Measurements from ENCODE around the gene STAP1. TPM values are rescaled to one million over a fixed set of nuclear protein-coding genes. Genes with fewer than 3 reads are reported as not detected.

STAP1 gene
- total RNA-seq, 2 donors from 2014 or later = not detected

GRCh38 chr4:67584496-67584895, 26.0 kb downstream of the STAP1 start:
- no peak for ATAC-seq
- no peak overlapping the region for H3K27ac ChIP-seq
- H3K27me3 ChIP-seq = no peaks in the 10 kb centered on the region
- H3K4me1 ChIP-seq = peaks cover 22% of the 10 kb centered on the region
- TF ChIP-seq POLR2A (IDR thresholded peaks at IDR 0.05) = no peak
- TF ChIP-seq, protein P1, sequence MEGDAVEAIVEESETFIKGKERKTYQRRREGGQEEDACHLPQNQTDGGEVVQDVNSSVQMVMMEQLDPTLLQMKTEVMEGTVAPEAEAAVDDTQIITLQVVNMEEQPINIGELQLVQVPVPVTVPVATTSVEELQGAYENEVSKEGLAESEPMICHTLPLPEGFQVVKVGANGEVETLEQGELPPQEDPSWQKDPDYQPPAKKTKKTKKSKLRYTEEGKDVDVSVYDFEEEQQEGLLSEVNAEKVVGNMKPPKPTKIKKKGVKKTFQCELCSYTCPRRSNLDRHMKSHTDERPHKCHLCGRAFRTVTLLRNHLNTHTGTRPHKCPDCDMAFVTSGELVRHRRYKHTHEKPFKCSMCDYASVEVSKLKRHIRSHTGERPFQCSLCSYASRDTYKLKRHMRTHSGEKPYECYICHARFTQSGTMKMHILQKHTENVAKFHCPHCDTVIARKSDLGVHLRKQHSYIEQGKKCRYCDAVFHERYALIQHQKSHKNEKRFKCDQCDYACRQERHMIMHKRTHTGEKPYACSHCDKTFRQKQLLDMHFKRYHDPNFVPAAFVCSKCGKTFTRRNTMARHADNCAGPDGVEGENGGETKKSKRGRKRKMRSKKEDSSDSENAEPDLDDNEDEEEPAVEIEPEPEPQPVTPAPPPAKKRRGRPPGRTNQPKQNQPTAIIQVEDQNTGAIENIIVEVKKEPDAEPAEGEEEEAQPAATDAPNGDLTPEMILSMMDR (IDR thresholded peaks at IDR 0.05) = no peak
- H3K9me3 ChIP-seq = no peaks in the 10 kb centered on the region
- no peak for DNase-seq
- intact Hi-C loops (cut with DNase I) = no loop called here
- H3K4me3 ChIP-seq = no peak overlapping the region
- no peaks in the 10 kb centered on the region for H3K36me3 ChIP-seq (replicated peaks in 1 of 2; ENCODE audit: insufficient read depth in 1 of 2, low read depth in 2 of 2)

DNA sequence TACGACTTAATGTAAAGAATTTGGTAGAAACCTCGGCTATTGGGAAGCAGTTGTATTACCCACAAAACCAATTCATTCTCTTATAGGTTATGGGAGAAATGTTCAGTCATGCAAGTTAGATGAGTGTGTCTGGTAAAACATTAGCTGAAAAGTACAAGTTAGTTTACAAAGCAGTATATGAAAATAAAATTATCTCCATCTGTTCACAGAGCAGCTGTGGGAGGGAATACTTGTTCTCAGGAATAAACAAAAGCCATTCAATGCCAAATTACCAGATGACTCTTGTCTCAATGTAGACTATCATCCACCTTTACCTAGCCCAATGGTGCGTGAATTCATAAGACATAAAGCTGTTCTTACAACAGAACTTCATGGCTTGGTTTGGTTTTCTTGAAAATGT, 28.6 kb downstream of the STAP1 start:
- Histone ChIP-seq H3K4me1 (peaks cover 22% of the 10 kb centered on the region), H3K36me3 (replicated peaks in 1 of 2; ENCODE audit: insufficient read depth in 1 of 2, low read depth in 2 of 2) (no peaks in the 10 kb centered on the region), H3K4me3 (no peak overlapping the region), H3K27me3 (no peaks in the 10 kb centered on the region), H3K9me3 (no peaks in the 10 kb centered on the region), H3K27ac (peak overlapping the region; percentile 5 to 52 (median 36))
- ATAC-seq (peak; percentile 90), DNase-seq (peak in 2 of 4 donors; percentile 21 to 22)
- 24 to 34% methylated on average over 3 of the region's 3 CpGs for WGBS, 2 donors
- intact Hi-C loops (cut with DNase I) = no loop called here
- no peak for TF ChIP-seq POLR2A (IDR thresholded peaks at IDR 0.05)
- TF ChIP-seq, protein P1 (IDR thresholded peaks at IDR 0.05) = no peak

DNA sequence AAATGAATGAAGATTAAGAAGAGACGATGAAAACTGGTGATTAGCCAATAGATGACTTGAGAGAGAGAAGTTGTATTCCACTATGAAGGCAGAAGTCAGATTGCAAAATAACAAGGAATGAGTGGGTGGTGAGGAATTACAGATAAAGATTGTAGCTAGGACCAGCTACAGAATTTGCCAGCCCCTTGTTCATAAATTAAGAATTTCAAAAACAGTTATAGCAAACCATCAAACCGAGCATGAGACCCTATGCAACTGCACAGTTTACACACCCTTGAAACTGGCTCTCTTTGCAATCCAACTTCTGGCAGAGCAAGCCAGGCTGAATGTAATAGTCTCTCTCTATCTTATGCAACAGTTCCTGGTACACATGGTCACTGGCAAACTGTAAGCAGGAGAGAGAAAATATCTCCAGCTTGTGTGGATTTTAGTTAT, 35.2 kb downstream of the STAP1 start:
- H3K9me3 ChIP-seq = no peaks in the 10 kb centered on the region
- no peaks in the 10 kb centered on the region for H3K36me3 ChIP-seq (replicated peaks in 1 of 2; ENCODE audit: insufficient read depth in 1 of 2, low read depth in 2 of 2)
- H3K4me3 ChIP-seq = no peak overlapping the region
- ATAC-seq (peak; percentile 94), DNase-seq (peak; percentile 19 to 46 (median 33))
- intact Hi-C loops (cut with DNase I) = no loop called here
- peaks cover 17% of the 10 kb centered on the region for H3K4me1 ChIP-seq
- 18 to 30% methylated on average over 2 of the region's 2 CpGs for WGBS, 2 donors
- H3K27ac ChIP-seq = peak overlapping the region in 3 of 4 donors; percentile 16 to 35 (median 28)
- no peaks in the 10 kb centered on the region for H3K27me3 ChIP-seq
- no peak for TF ChIP-seq POLR2A (IDR thresholded peaks at IDR 0.05)
- TF ChIP-seq, protein P1 (IDR thresholded peaks at IDR 0.05) = no peak

DNA sequence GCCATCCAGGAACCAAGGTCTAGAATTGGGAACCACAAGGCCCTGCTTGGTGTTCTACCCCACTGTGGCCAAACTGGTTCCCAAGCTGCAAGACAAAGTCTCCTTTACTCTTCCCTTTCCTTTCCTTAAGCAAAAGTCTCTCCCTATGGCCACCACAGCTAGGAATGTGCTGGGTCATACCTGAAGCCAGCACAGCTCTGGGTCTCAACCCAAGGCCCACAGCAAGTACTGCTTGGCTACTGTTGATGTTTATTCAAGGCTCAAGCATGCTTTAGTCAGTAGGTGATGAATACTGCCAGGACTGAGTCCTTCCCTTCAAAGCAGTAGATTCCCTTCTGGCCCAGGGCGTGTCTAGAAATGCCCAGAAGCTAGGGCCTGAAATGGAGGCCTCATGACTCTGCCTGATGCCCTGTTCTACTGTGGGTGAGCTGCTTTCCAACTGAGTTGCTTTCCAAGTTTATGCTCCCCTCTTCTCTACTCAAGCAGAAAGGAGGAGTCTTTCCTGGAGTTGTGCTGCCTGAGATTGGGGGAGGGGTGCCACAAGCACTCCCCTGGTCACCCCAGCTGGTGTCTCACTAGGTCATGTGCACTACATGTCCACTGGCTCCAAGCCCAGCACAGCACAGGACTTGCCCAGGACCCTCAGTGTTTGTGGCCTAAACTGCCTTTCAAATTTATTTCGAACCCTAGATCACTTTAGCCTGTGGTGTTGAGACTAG, 44.9 kb downstream of the STAP1 start:
- Histone ChIP-seq H3K4me1 (no peaks in the 10 kb centered on the region), H3K36me3 (replicated peaks in 1 of 2; ENCODE audit: insufficient read depth in 1 of 2, low read depth in 2 of 2) (no peaks in the 10 kb centered on the region), H3K27ac (no peak overlapping the region), H3K27me3 (no peaks in the 10 kb centered on the region), H3K4me3 (no peak overlapping the region), H3K9me3 (no peaks in the 10 kb centered on the region)
- WGBS, 2 donors = 100% methylated on average over 1 to 2 of the region's 2 CpGs
- DNase-seq = no peak
- ATAC-seq = no peak
- intact Hi-C loops (cut with DNase I) = no loop called here
- no peak for TF ChIP-seq POLR2A (IDR thresholded peaks at IDR 0.05)
- TF ChIP-seq, protein P1 (IDR thresholded peaks at IDR 0.05) = no peak

- intact Hi-C loops (cut with DNase I) = no loop called here
- Histone ChIP-seq H3K4me1 (no peaks in the 10 kb centered on the region), H3K9me3 (no peaks in the 10 kb centered on the region), H3K4me3 (no peak overlapping the region), H3K36me3 (replicated peaks in 1 of 2; ENCODE audit: insufficient read depth in 1 of 2, low read depth in 2 of 2) (no peaks in the 10 kb centered on the region), H3K27ac (no peak overlapping the region), H3K27me3 (no peaks in the 10 kb centered on the region)
- 81 to 88% methylated on average over 2 of the region's 2 CpGs for WGBS, 2 donors
- ATAC-seq (no peak), DNase-seq (no peak)
- TF ChIP-seq POLR2A (IDR thresholded peaks at IDR 0.05) = no peak
- TF ChIP-seq, protein P1 (IDR thresholded peaks at IDR 0.05) = no peak
Observed at GRCh38 chr4:67604029-67604381, 45.5 kb downstream of the STAP1 start.
